Measurements from ENCODE around the gene AVPR2.

The AVPR2 gene

DNA sequence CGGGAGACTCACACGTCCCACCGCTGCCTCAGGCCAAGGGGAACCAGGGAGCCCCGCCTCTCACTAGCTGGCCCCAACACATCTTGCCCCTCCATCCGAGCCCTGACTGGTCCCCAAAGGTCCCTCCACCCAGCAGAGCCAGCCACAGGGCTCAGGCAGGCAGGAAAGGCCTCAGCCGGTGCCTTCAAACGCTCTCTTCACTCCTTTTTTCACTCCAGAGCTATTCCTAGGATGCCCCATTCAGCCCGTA lies 23.1 kb downstream of the AVPR2 start:
- in situ Hi-C loops (cut with HindIII; ENCODE audit: low pct_unique_long_range_greater_than_20kb, low sequenced_read_pairs) = no loop called here
- TF ChIP-seq JUND (IDR thresholded peaks at IDR 0.05; ENCODE audit: low read depth) = no peak
- no peak for DNase-seq (ENCODE audit: low read depth in 1 of 2, low spot score in 1 of 2)

- in situ Hi-C loops (cut with HindIII; ENCODE audit: low pct_unique_long_range_greater_than_20kb, low sequenced_read_pairs) = no loop called here
- DNase-seq (ENCODE audit: low read depth in 1 of 2, low spot score in 1 of 2) = peak; percentile 87 to 96
- 0 out of 2 replicates have a peak, but pooled peaks have one; percentile 25 for TF ChIP-seq JUND (IDR thresholded peaks at IDR 0.05; ENCODE audit: low read depth)
These were observed 23.7 kb downstream of the AVPR2 start for GRCh38 chrX:153927922-153928760.

DNA sequence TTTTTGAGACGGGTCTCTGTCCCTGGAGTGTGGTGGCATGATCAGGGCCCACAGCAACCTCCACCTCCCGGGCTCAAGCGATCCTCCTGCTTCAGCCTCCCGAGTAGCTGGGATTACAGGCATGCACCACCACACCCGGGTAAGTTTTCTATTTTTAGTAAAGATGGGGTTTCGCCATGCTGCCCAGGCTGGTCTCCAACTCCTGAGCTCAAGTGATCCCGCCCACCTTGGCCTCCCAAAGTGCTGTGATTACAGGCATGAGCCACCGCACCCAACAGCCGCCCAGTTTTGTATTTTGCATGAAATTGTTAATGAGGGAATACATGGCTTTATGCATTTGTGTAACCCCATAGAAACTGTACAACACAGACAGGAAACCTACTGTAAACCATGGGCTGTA lies 24.4 kb downstream of the AVPR2 start:
- TF ChIP-seq JUND (IDR thresholded peaks at IDR 0.05; ENCODE audit: low read depth) = no peak
- in situ Hi-C loops (cut with HindIII; ENCODE audit: low pct_unique_long_range_greater_than_20kb, low sequenced_read_pairs) = no loop called here
- DNase-seq (ENCODE audit: low read depth in 1 of 2, low spot score in 1 of 2) = no peak

GRCh38 chrX:153929576-153929975 lies 25.1 kb downstream of the AVPR2 start:
- in situ Hi-C loops (cut with HindIII; ENCODE audit: low pct_unique_long_range_greater_than_20kb, low sequenced_read_pairs) = no loop called here
- no peak for TF ChIP-seq JUND (IDR thresholded peaks at IDR 0.05; ENCODE audit: low read depth)
- no peak for DNase-seq (ENCODE audit: low read depth in 1 of 2, low spot score in 1 of 2)

DNA sequence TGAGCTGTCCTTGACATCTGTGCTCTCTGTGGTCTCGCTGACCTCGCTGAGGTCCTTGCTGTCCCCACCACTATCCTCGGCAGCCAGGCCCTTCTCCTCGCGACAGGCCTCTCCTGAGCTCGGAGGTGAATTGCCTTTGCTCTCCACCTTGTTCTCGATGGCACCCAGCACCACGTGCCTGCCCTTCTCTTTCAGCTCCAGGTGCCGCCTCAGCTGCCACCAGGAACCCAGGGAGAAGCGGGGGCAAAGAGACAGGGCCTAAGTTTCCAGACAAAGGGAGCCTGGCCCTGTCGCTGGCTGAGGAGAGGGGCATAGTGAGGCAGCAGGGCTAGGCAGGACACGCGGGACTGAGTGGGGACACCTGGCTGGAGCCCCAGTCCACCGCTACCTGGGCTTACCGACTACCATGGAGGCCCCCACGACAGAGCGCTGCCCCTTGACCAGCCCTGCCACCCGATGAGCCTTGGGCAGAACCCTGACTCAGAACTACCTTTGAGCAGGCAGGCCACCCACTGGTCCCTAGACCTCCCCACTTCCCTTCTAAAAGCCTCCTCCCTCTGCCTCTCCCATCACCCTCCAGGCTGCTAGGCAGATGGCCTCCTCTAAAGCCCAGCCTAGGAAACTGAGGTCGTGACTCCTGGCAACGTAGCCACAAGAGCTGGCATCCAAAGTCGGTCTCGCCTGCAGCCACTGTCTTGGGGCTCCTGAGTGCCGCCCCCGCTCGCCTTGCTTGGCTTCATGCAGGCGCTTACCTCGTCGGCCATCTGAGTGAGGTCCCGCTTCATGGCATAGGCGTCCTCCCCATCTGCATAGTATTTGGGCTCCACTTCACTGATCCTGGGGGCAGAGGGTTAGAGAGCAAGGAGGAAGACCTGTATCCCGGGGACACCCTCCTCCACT lies 25.8 kb downstream of the AVPR2 start:
- in situ Hi-C loops (cut with HindIII; ENCODE audit: low pct_unique_long_range_greater_than_20kb, low sequenced_read_pairs) = no loop called here
- TF ChIP-seq JUND (IDR thresholded peaks at IDR 0.05; ENCODE audit: low read depth) = no peak
- no peak for DNase-seq (ENCODE audit: low read depth in 1 of 2, low spot score in 1 of 2)

DNA sequence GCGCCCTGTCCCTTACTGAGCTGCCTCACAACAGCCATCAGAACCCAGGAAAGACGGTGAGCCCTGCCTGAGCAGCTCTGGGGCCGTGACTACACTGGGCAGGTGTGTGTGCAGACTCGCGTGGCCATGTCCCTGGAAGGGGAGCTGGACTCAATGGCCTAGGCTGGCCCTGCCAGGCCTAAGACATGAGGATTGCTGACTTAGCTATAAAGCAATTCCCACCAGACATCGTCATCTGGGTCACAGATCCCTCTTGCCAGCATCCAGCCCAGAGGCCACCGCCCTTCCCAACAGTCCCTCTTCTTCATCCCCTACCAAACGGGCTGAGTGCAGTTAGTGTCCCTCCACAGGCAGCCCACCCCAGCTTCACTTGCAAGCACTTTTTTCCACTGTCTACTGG lies 26.7 kb downstream of the AVPR2 start:
- in situ Hi-C loops (cut with HindIII; ENCODE audit: low pct_unique_long_range_greater_than_20kb, low sequenced_read_pairs) = no loop called here
- no peak for TF ChIP-seq JUND (IDR thresholded peaks at IDR 0.05; ENCODE audit: low read depth)
- no peak for DNase-seq (ENCODE audit: low read depth in 1 of 2, low spot score in 1 of 2)

DNA sequence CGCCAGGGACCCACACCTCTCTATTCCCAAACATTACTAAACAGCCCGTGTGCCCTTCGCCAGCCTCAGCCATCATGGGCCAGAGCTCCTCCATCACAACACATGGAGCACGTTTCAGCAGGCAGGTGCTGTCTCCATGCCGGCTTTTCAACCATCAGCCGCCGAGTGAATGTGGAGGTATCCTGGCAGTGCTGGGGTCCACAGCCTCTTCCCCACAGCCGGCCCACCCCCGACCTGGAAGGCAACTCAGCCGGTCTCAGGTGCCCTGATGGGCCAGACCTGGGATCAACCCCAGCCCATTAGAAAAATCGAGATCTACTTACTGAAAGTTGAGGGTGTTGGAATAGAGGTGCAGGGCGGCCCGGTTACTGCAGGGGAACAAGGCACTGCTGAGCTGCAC lies 27.3 kb downstream of the AVPR2 start:
- no peak for DNase-seq (ENCODE audit: low read depth in 1 of 2, low spot score in 1 of 2)
- in situ Hi-C loops (cut with HindIII; ENCODE audit: low pct_unique_long_range_greater_than_20kb, low sequenced_read_pairs) = no loop called here
- TF ChIP-seq JUND (IDR thresholded peaks at IDR 0.05; ENCODE audit: low read depth) = no peak

DNA sequence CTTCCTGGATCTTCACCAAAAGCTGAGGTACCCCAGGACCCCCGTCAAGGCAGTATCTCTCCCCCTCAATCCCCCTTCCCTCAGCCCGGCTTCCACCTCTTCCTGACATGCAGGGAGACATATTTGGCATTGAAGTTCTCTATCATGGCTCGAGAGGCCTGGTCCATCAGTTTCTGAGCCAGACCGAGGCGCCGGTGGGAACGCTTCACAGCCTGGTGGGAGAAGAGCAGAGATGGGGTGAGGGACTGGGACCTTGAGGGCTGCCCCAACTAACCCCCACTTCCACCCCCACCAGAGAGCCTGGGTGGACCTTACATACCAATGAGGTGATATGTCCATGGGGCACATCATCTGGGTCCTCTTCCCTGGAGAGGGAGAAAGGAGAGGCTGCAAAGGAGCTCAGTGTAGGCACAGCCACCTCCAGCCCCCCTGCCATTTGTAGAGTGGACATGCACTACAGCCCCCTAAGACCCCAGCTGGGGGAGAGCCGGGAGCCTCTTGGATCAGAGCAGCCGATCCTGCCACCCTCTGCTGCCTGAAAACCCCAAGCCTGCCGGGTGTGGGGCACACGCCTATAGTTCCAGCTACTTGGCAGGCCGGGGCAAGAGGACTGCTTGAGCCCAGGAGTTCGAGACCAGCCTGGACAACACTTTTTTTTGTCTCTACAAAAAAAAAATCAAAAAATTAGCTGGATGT lies 27.9 kb downstream of the AVPR2 start:
- TF ChIP-seq JUND (IDR thresholded peaks at IDR 0.05; ENCODE audit: low read depth) = no peak
- in situ Hi-C loops (cut with HindIII; ENCODE audit: low pct_unique_long_range_greater_than_20kb, low sequenced_read_pairs) = no loop called here
- no peak for DNase-seq (ENCODE audit: low read depth in 1 of 2, low spot score in 1 of 2)

DNA sequence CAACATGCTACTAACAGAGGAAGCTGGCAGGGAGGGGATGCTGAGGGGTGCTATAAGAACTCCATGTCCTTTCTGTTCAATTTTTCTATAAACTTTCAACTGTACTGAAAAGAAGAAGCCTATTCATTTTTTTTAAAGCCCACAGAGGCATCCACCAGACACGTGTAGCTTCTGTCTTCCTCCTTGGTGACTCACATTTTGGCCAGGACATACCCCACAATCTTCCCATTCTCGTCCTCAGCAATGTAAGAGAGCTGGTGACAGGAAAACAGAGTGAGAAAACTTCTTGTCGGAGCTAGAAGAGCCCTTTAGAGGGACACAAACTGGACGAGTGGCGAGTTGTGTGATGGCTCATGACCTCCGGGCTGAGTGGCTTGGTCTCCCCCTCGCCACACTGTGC lies 29.3 kb downstream of the AVPR2 start:
- in situ Hi-C loops (cut with HindIII; ENCODE audit: low pct_unique_long_range_greater_than_20kb, low sequenced_read_pairs) = no loop called here
- DNase-seq (ENCODE audit: low read depth in 1 of 2, low spot score in 1 of 2) = no peak
- no peak for TF ChIP-seq JUND (IDR thresholded peaks at IDR 0.05; ENCODE audit: low read depth)

DNA sequence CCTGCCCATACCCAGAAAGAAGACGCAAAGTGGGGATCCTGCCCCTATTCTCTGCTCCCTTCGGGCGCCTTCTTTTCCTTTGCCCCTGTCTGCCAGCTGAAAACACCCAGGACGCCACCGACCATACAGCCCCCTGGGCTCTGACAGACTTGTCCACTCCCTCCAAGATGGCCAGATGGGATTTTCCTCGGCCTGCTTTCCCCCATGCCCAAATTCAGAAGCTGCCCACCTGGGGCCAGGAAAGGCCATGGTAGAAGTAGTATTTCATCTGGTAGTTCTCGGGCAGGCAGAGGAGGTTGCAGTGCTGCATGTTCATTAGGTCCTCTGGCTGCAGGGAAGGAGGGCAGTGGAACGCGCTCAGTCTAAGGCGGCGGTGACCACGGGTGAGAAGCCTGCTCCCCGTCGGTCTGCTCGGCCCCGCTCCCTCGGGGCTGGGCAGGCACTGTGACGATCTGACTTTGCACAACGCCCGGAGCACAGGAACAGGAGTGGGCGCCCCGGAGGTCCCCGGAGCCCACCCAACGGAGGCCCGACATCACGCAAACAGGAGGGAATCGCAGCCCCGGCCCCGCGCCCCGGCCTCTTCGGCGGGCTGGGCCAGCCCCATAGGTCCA lies 29.8 kb downstream of the AVPR2 start:
- TF ChIP-seq JUND (IDR thresholded peaks at IDR 0.05; ENCODE audit: low read depth) = no peak
- no peak for DNase-seq (ENCODE audit: low read depth in 1 of 2, low spot score in 1 of 2)
- in situ Hi-C loops (cut with HindIII; ENCODE audit: low pct_unique_long_range_greater_than_20kb, low sequenced_read_pairs) = no loop called here

DNA sequence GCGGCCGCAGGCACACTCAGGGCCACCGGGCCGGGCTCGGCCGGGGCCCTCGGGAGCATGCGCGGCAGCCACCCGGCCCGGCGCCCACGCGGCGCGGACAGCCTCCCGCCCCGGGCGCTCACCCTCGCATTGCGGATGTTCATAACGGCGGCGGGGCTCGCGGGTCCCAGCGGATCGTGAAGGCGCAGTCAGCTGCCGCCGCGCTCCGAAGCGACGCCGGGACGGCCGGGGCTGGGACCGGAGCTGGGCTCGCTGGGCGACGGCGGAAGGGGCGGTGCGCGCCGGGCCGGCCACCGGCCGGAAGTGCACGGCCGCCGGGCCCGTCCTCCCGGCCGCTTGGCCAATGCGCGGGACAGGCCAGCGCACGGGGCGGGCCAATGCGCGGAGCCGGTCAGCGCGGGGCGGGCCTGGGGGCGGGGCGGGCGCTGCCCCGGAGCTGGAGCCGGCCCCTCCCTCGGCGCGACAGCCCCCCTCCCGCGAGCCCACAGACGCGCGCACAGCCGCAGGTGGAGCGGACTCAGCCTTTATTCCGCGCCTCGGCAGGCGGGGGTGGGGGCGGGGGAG lies 30.4 kb downstream of the AVPR2 start, which contains the start of gene NAA10:
TSS of gene NAA10 (minus strand) at position 276 of the 564 bp plus-strand sequence. CDS start at position 143, 133 bp downstream.
- DNase-seq (ENCODE audit: low read depth in 1 of 2, low spot score in 1 of 2) = peak; percentile 74 to 77
- in situ Hi-C loops (cut with HindIII; ENCODE audit: low pct_unique_long_range_greater_than_20kb, low sequenced_read_pairs) = no loop called here
- no peak for TF ChIP-seq JUND (IDR thresholded peaks at IDR 0.05; ENCODE audit: low read depth)

DNA sequence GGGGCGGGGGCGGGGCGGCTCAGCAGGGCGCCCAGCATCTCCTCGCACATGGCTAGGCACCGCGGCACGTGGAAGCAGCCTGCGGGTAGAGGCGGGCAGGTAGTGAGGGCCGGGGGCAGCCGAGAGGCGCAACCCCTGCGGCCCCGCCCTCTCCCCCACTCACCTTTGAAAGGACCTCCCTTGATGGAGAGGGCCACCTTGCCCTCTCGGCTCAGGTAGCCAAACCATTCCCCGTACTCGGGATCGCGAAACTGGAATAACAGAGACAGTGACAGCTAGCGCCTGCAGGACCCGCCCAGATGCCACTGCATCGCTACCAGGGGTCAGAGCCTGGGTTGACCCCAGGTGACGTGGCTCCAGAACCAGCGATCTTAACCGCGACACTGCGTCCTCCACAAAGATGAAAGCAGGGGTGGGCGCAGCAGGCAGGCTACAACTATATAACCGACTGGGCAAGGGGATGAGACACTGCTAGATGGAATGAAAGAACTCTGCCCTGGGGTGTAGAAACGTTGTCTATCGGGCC lies 30.9 kb downstream of the AVPR2 start:
- TF ChIP-seq JUND (IDR thresholded peaks at IDR 0.05; ENCODE audit: low read depth) = no peak
- in situ Hi-C loops (cut with HindIII; ENCODE audit: low pct_unique_long_range_greater_than_20kb, low sequenced_read_pairs) = no loop called here
- peak in 1 of 2 experiments; percentile 42 for DNase-seq (ENCODE audit: low read depth in 1 of 2, low spot score in 1 of 2)

All from T47D (cell line).